GM23248 (cell line): ENCODE measurements around the gene PIP5K1B. TPM values are rescaled to one million over a fixed set of nuclear protein-coding genes. Genes with fewer than 3 reads are reported as not detected.

Experiments
- DNase-seq: peaks from one replicate; pipeline ENCODE4 v3.0.0-alpha.2; 2015
- H2AFZ ChIP-seq: fragments of 200-600 bp; sonication (generic); 2 replicates; pipeline ENCODE4 v1.6.1; 2016; ENCODE audit warnings: antibody characterized with exemption
- H3F3A ChIP-seq: fragments of 200-600 bp; sonication (generic); 2 replicates; pipeline ENCODE4 v1.6.1; 2016; ENCODE audit warnings: mild to moderate bottlenecking, antibody characterized with exemption, mixed run types; ENCODE audit not compliant: insufficient read depth
- H3K27ac ChIP-seq: fragments of 200-600 bp; sonication (generic); 2 replicates; pipeline ENCODE4 v1.5.1; 2016; ENCODE audit warnings: mild to moderate bottlenecking
- H3K27me3 ChIP-seq: fragments of 200-600 bp; sonication (generic); replicated peaks from 2 replicates; pipeline ENCODE4 v1.6.1; 2016; ENCODE audit warnings: mild to moderate bottlenecking; ENCODE audit not compliant: insufficient read depth
- H3K36me3 ChIP-seq: fragments of 200-600 bp; sonication (generic); 2 replicates; pipeline ENCODE4 v1.6.1; 2016; ENCODE audit warnings: low read depth, mild to moderate bottlenecking
- H3K4me1 ChIP-seq: fragments of 200-600 bp; sonication (generic); 2 replicates; pipeline ENCODE4 v1.6.1; 2016; ENCODE audit warnings: mild to moderate bottlenecking; ENCODE audit not compliant: insufficient read depth
- H3K4me2 ChIP-seq: fragments of 200-600 bp; sonication (generic); one replicate; pipeline ENCODE4 v1.6.1; 2016; ENCODE audit warnings: mild to moderate bottlenecking; ENCODE audit not compliant: unreplicated experiment
- H3K4me3 ChIP-seq: fragments of 200-600 bp; sonication (generic); 2 replicates; pipeline ENCODE4 v1.5.1; 2016; ENCODE audit warnings: mild to moderate bottlenecking
- H3K79me2 ChIP-seq: fragments of 200-600 bp; sonication (generic); 2 replicates; pipeline ENCODE4 v1.6.1; 2016; ENCODE audit warnings: mild to moderate bottlenecking; ENCODE audit not compliant: insufficient read depth
- H3K9ac ChIP-seq: fragments of 200-600 bp; sonication (generic); 2 replicates; pipeline ENCODE4 v1.6.1; 2016; ENCODE audit warnings: mild to moderate bottlenecking
- H3K9me2 ChIP-seq: fragments of 200-600 bp; sonication (generic); 2 replicates; pipeline ENCODE4 v1.6.1; 2016; ENCODE audit warnings: mixed run types, mild to moderate bottlenecking, moderate library complexity; ENCODE audit not compliant: insufficient read depth
- H3K9me3 ChIP-seq: fragments of 200-600 bp; sonication (generic); one replicate; pipeline ENCODE4 v1.6.1; 2017; ENCODE audit warnings: low read depth
- H4K20me1 ChIP-seq: fragments of 200-600 bp; sonication (generic); 2 replicates; pipeline ENCODE4 v1.6.0; 2016; ENCODE audit not compliant: insufficient read depth
- EZH2 ChIP-seq: fragments of 200-600 bp; sonication (generic); IDR thresholded peaks from 2 replicates; pipeline ENCODE4 v1.6.1; 2018; ENCODE audit warnings: antibody characterized with exemption, mild to moderate bottlenecking; ENCODE audit not compliant: insufficient read depth, poor library complexity, severe bottlenecking
- EZH2phosphoT487 ChIP-seq: fragments of 200-600 bp; sonication (generic); IDR thresholded peaks from 2 replicates; pipeline ENCODE4 v1.6.1; 2018; ENCODE audit warnings: antibody characterized with exemption, moderate library complexity, mild to moderate bottlenecking, low read depth; ENCODE audit not compliant: insufficient read depth
- WGBS, 2 experiments: methylation state at CpG; one replicate each; pipeline ENCODE4 v1.1.6; 2015 to 2017; ENCODE audit warnings: low lambda C conversion rate in 2 of 2, low coverage in 1 of 2; ENCODE audit errors: missing lambda C conversion rate in 2 of 2; 5-methylcytosine and 5-hydroxymethylcytosine counted together
- in situ Hi-C: fragments of 300-500 bp; cut with MboI; formaldehyde crosslinking; loops from 2 replicates; pipeline ENCODE4 v1.15.0; 2020
- polyA plus RNA-seq: library from polyadenylated mRNA; unstranded; fragments of >200 nt; fragmentation: Nextera tagmentation; extraction: Ambion mirVana; gene quantifications from 2 replicates; pipeline ENCODE4 v1.2.1, GENCODE V29; 2016
- total RNA-seq: library from RNA; depleted of rRNA; stranded (reverse); fragments of >200 nt; shearing (Covaris generic); gene quantifications from 2 replicates; pipeline ENCODE4 v1.2.3, GENCODE V29; 2014

The PIP5K1B gene
- total and polyA plus RNA-seq, 2 experiments from 2014 or later = not detected

- no peaks in the 10 kb centered on the region for H3K4me1 ChIP-seq
- TF ChIP-seq EZH2 (no peak), EZH2phosphoT487 (no peak)
- 43 to 59% methylated on average over 3 of the region's 3 CpGs for WGBS, 2 experiments
- no peak overlapping the region for H3K27ac ChIP-seq
- no peaks in the 10 kb centered on the region for H3K36me3 ChIP-seq
- H3K79me2 ChIP-seq = no peaks in the 10 kb centered on the region
- H3F3A ChIP-seq = no peaks in the 10 kb centered on the region
- no peaks in the 10 kb centered on the region for H3K9me3 ChIP-seq
- H2AFZ ChIP-seq = no peak overlapping the region
- H3K9me2 ChIP-seq = no peaks in the 10 kb centered on the region
- DNase-seq = no peak
- no peak overlapping the region for H3K4me2 ChIP-seq
- no peak overlapping the region for H3K4me3 ChIP-seq
- no peaks in the 10 kb centered on the region for H4K20me1 ChIP-seq
- in situ Hi-C loops = no loop called here
- H3K27me3 ChIP-seq = peaks cover 8% of the 10 kb centered on the region; the same call in 1 of the 2 replicates
- H3K9ac ChIP-seq = no peak overlapping the region
Observed at GRCh38 chr9:68869022-68869421, 164.0 kb downstream of the PIP5K1B start.

GRCh38 chr9:68870086-68870485 is 165.0 kb downstream of the PIP5K1B start:
- peaks cover 8% of the 10 kb centered on the region; the same call in 1 of the 2 replicates for H3K27me3 ChIP-seq
- no peak overlapping the region for H3K4me2 ChIP-seq
- H3F3A ChIP-seq = no peaks in the 10 kb centered on the region
- no peaks in the 10 kb centered on the region for H3K36me3 ChIP-seq
- 32 to 36% methylated on average over 4 of the region's 4 CpGs for WGBS, 2 experiments
- no peaks in the 10 kb centered on the region for H3K79me2 ChIP-seq
- H3K4me3 ChIP-seq = no peak overlapping the region
- no peak overlapping the region for H3K9ac ChIP-seq
- no peaks in the 10 kb centered on the region for H3K4me1 ChIP-seq
- TF ChIP-seq EZH2phosphoT487 (no peak), EZH2 (no peak)
- DNase-seq = no peak
- H2AFZ ChIP-seq = no peak overlapping the region
- no peak overlapping the region for H3K27ac ChIP-seq
- H3K9me2 ChIP-seq = no peaks in the 10 kb centered on the region
- no peaks in the 10 kb centered on the region for H4K20me1 ChIP-seq
- in situ Hi-C loops = no loop called here
- no peaks in the 10 kb centered on the region for H3K9me3 ChIP-seq

DNA sequence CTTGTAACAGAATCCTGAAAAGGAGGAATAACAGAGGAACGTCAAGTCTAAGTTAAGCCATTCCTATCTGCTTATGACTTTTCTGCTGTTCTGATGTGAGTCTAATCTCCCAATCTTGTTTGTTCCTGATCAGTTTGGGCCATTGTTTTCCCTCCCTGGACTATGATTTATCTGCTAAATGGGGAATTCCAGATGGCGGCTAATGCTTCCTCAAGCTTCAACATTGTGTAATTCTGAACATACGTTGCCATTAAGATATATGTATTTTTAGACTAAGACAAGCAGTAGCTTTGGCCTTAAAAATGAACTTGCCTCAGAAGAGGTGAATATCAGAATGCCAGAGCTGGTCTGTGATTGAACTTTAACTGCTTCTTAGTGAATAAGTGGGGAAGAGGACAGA is 166.2 kb downstream of the PIP5K1B start:
- Histone ChIP-seq H3K4me2 (no peak overlapping the region), H3K36me3 (no peaks in the 10 kb centered on the region), H3F3A (no peaks in the 10 kb centered on the region), H3K9ac (no peak overlapping the region), H3K4me1 (no peaks in the 10 kb centered on the region), H2AFZ (no peak overlapping the region), H3K4me3 (no peak overlapping the region), H3K9me2 (no peaks in the 10 kb centered on the region), H3K9me3 (no peaks in the 10 kb centered on the region), H4K20me1 (no peaks in the 10 kb centered on the region), H3K27me3 (peaks cover 8% of the 10 kb centered on the region; the same call in 1 of the 2 replicates), H3K79me2 (no peaks in the 10 kb centered on the region), H3K27ac (no peak overlapping the region)
- TF ChIP-seq EZH2 (no peak), EZH2phosphoT487 (no peak)
- WGBS, 2 experiments = 38 to 42% methylated on average over 3 of the region's 3 CpGs
- in situ Hi-C loops = no loop called here
- DNase-seq = no peak

DNA sequence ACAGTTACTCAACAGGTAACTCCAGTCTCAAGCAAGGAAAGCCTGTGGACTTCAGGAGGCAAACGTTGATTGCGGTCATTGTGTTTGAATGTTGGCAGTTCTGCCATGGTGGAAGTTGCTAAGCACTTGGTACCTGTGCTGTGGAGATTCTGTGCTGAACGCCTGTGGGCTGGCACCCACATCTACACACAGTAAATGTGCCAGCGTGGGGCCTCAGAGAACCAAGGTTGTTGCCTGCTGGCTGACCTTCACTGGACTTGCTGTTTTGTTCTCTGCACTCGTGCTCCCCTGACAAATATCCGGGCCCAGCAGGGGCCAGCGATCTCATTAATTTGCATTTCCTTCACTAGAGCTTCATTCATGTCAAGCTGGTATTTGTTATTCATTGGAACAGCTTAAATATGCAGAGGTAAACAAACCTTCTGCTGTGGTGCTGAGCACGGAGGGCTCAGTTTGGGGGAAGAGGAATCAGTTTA is 167.0 kb downstream of the PIP5K1B start:
- in situ Hi-C loops = no loop called here
- Histone ChIP-seq H3K9ac (no peak overlapping the region), H3K4me2 (no peak overlapping the region), H3K36me3 (no peaks in the 10 kb centered on the region), H2AFZ (no peak overlapping the region), H3K79me2 (no peaks in the 10 kb centered on the region), H3K27me3 (peaks cover 8% of the 10 kb centered on the region; the same call in 1 of the 2 replicates), H3K27ac (no peak overlapping the region), H4K20me1 (no peaks in the 10 kb centered on the region), H3K9me2 (no peaks in the 10 kb centered on the region), H3K9me3 (no peaks in the 10 kb centered on the region), H3K4me3 (no peak overlapping the region), H3K4me1 (no peaks in the 10 kb centered on the region), H3F3A (no peaks in the 10 kb centered on the region)
- TF ChIP-seq EZH2 (no peak), EZH2phosphoT487 (no peak)
- DNase-seq = no peak
- WGBS, 2 experiments = 20 to 29% methylated on average over 8 of the region's 8 CpGs

DNA sequence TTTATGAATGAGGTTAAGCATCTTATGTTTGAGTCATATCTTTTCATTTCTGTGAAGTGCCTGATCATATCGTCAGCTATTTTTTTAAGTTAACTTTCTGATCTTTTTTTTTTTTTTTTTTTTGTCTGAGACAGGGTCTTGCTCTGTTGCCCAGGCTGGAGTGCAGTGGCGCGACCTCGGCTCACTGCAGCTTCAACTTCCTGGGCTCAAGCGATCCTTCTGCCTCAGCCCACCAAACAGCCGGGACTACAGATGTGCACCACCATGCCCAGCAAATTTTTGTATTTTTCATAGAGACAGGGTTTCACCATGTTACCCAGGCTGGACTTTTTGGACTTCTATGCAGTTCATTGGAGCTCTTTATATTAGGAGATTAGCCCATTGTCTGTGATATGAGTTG is 168.1 kb downstream of the PIP5K1B start:
- H3K4me3 ChIP-seq = no peak overlapping the region
- no peaks in the 10 kb centered on the region for H3K9me3 ChIP-seq
- H3K4me2 ChIP-seq = no peak overlapping the region
- 44 to 59% methylated on average over 6 of the region's 6 CpGs for WGBS, 2 experiments
- H3F3A ChIP-seq = no peaks in the 10 kb centered on the region
- no peak overlapping the region for H2AFZ ChIP-seq
- no peaks in the 10 kb centered on the region for H3K36me3 ChIP-seq
- H3K9me2 ChIP-seq = no peaks in the 10 kb centered on the region
- TF ChIP-seq EZH2phosphoT487 (no peak), EZH2 (no peak)
- no peaks in the 10 kb centered on the region for H3K4me1 ChIP-seq
- H3K9ac ChIP-seq = no peak overlapping the region
- no peaks in the 10 kb centered on the region for H3K79me2 ChIP-seq
- H4K20me1 ChIP-seq = no peaks in the 10 kb centered on the region
- DNase-seq = no peak
- H3K27ac ChIP-seq = no peak overlapping the region
- in situ Hi-C loops = no loop called here
- peaks cover 8% of the 10 kb centered on the region; the same call in 1 of the 2 replicates for H3K27me3 ChIP-seq
